NB4 (cell line): Measurements from ENCODE around the gene RGS6.
A peak's percentile ranks its signal among the peaks of the same experiment; 100 is the strongest.

Experiments
- DNase-seq: peaks from one replicate; pipeline ENCODE4 v3.0.0; 2010; ENCODE audit warnings: low read depth
- H3K4me3 ChIP-seq: one replicate; pipeline ENCODE4 v1.5.1; 2011; ENCODE audit warnings: mild to moderate bottlenecking, low read depth, low read length, moderate library complexity
- MYC ChIP-seq: IDR thresholded peaks from 2 replicates; pipeline ENCODE4 v1.6.1; 2011; ENCODE audit warnings: low read depth, low read length
- POLR2A ChIP-seq: IDR thresholded peaks from 2 replicates; pipeline ENCODE4 v1.6.1; 2011; ENCODE audit warnings: mild to moderate bottlenecking; ENCODE audit not compliant: insufficient read length; ENCODE audit errors: extremely low read depth
- TF ChIP-seq, protein P1 (sequence below): IDR thresholded peaks from one replicate; pipeline ENCODE4 v1.5.1; 2012; ENCODE audit warnings: low read depth, low read length
- TF ChIP-seq, protein P2 (sequence below): IDR thresholded peaks from 2 replicates; pipeline ENCODE4 v1.6.1; 2011; ENCODE audit warnings: low read depth, low read length

RGS6 gene

DNA sequence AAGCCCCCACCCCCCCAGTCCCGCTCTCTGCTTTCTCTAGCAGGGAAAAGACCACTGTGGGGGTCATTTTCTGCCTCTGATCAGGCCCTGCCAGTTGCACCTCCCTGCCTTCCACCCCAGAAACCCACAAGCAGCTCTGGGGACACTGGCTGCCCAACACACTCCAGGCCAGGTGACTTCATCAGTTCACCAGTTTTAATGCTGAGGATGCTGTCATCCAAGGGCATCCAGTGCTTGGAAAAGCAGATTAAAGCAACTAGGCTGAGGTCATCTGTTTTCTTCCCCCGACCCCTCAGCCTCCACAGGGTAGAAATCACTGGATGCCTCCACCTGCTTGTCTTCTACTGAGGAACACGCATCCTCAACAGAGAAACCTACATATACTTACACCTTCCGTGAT lies 679.3 kb downstream of the RGS6 start:
- TF ChIP-seq, protein P1, sequence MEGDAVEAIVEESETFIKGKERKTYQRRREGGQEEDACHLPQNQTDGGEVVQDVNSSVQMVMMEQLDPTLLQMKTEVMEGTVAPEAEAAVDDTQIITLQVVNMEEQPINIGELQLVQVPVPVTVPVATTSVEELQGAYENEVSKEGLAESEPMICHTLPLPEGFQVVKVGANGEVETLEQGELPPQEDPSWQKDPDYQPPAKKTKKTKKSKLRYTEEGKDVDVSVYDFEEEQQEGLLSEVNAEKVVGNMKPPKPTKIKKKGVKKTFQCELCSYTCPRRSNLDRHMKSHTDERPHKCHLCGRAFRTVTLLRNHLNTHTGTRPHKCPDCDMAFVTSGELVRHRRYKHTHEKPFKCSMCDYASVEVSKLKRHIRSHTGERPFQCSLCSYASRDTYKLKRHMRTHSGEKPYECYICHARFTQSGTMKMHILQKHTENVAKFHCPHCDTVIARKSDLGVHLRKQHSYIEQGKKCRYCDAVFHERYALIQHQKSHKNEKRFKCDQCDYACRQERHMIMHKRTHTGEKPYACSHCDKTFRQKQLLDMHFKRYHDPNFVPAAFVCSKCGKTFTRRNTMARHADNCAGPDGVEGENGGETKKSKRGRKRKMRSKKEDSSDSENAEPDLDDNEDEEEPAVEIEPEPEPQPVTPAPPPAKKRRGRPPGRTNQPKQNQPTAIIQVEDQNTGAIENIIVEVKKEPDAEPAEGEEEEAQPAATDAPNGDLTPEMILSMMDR = no peak
- TF ChIP-seq MYC = no peak
- TF ChIP-seq POLR2A = no peak
- TF ChIP-seq, protein P2, sequence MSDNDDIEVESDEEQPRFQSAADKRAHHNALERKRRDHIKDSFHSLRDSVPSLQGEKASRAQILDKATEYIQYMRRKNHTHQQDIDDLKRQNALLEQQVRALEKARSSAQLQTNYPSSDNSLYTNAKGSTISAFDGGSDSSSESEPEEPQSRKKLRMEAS = no peak
- DNase-seq = no peak
- no peak overlapping the region for H3K4me3 ChIP-seq

DNA sequence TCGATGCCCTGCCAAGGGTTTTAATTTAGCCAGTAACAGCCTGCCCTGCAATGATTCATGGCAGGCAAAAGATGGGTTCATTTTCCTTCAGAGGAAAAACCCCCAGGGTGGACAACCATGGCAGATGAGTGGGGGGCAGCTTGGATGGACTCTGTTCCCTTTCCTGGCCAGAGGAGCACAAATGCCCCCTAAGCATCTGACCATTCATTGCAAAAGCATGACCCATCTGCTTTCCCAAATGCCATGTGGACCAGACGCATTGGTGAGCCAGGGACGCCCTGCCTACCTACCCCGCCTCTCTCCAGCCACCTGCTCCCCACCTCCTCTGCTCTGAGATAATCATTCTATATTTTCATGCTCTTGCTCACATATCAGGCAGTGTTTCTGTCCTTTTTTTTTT lies 679.8 kb downstream of the RGS6 start:
- DNase-seq = no peak
- no peak overlapping the region for H3K4me3 ChIP-seq
- TF ChIP-seq, protein P1 = no peak
- TF ChIP-seq MYC = no peak
- TF ChIP-seq, protein P2 = no peak
- no peak for TF ChIP-seq POLR2A

DNA sequence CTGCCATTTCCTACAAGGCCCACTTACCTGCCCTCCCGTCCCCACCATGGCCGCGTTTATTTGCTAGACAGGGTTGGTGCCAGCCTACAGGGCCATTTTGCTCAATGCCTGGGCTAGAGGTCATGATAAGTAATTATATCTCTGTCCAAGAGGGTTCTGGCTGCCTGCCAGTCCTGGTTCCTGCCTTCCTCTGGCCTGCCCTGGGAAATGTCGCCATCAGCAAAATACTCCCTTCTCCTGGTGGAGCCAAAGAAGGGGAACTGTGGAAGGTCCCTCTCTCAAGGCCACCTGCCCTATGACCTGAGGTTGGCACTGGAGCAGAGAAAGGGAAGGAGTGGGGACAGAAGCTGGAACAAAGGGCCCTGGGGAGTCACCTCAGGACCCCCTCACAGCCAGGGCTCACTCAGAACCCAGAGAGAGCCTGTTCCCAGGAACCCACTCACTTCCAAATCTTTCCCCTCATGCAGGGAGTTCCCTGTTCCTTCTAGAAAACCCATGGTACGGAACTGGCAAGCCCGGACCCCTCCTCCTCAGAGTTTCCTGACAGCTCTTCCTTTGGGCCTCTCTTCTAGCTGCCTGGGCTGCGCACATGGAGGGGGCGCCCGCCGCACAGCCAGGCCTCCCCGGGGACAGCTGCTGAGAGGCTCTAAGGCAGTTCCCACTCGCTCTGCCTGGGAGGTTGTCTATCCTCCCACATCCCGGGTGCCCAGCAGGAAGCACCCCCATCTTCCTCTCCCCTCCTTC lies 681.2 kb downstream of the RGS6 start:
- peak; percentile 52 for DNase-seq
- no peak for TF ChIP-seq MYC
- TF ChIP-seq POLR2A = no peak
- TF ChIP-seq, protein P1 = no peak
- TF ChIP-seq, protein P2 = no peak
- no peak overlapping the region for H3K4me3 ChIP-seq

DNA sequence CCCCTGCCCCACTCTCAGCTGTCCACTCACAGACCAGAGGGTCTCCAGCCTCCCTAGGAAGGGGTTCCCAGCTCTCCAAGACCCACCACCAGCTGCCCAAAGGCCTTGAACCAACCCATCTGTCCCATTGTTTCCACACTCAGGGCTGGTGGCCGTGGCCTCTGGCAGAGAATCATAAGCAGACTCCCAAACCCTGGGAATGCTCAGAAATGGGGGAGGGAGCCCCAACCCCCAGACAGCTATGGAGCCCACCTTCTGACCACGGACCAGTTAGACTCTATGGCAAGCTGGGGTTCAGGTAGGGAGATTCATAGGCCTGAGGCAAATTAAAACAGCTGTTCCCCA lies 681.7 kb downstream of the RGS6 start:
- no peak overlapping the region for H3K4me3 ChIP-seq
- DNase-seq = no peak
- TF ChIP-seq MYC = no peak
- TF ChIP-seq, protein P1 = no peak
- no peak for TF ChIP-seq POLR2A
- TF ChIP-seq, protein P2 = no peak

DNA sequence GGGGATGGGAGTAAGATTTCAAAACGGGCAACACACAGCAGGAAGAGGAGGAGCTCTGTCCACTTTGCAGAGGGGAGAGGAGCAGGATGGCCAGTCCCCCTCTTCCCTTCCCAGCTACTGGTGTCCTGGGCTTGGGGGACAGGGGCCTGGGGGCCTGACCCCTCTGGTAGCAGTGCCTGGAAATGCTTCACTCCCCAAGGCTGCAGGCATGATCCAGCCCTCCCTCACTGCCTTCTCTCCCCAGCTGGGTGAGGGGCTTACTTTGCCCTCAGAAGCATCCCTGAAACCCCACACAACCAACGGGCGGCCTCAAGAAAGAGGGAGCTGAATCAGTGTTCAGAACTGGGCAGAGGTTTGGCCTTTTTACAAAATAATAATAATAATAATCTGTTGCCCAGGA lies 682.1 kb downstream of the RGS6 start:
- no peak for DNase-seq
- no peak overlapping the region for H3K4me3 ChIP-seq
- TF ChIP-seq POLR2A (no peak), MYC (no peak)
- TF ChIP-seq, protein P2 = no peak
- TF ChIP-seq, protein P1 = no peak
